DMS79 treated with DMSO at 0.1 percent for 48 hours (cell line): ENCODE data around the gene WDR41.
"Not testable (repeated sequence)": the region's sequence is repeated elsewhere in the genome, so short reads cannot be mapped to it uniquely, and the experiment has no call there.

Experiments used
- DNase-seq: peaks from one replicate; lab custom pipeline; 2025; lab: John Stamatoyannopoulos, UW

The WDR41 gene

DNA sequence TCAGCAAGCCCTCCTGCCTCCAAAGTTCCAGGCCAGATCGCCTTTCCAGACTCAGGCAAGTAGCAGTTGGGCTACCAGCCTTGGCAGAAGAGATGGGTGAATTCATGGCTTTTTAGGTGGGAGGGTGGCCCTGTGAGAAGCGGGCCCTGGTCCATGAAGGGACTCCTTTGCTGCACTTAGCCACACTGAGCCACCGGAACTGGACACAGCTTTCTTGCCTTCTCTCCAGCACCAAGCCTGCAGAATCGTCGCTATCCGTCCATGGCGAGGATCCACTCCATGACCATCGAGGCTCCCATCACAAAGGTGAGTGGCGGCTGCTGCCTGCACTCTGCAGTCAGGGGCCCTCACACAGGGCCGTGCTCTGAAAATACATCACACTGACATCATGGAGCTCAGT, 85.0 kb downstream of the WDR41 start:
- DNase-seq = no peak

DNA sequence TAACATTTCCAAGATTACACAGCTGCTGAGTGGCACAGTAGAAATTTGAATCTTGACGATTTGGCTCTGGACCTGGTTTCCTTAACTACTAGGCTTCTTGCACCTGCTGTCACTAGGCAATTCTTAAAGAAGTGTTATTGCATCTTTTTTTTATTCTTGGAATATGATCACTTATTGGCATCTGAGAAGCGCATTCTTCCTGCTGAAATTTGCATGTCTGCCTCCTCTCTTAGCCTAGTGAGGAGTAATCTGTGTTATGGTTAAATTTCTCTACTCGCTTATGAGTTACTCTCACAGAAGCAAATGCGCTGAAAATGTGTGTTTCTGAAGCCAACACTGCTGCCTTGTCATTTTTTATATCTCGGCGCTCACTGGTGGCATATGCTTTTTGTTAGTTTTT, 89.3 kb downstream of the WDR41 start:
- DNase-seq = no peak

GRCh38 chr5:77400645-77401044, 91.5 kb downstream of the WDR41 start:
- no peak for DNase-seq

GRCh38 chr5:77398896-77399295, 93.2 kb downstream of the WDR41 start:
- DNase-seq = no peak

GRCh38 chr5:77398458-77398857, 93.7 kb downstream of the WDR41 start:
- no peak for DNase-seq

DNA sequence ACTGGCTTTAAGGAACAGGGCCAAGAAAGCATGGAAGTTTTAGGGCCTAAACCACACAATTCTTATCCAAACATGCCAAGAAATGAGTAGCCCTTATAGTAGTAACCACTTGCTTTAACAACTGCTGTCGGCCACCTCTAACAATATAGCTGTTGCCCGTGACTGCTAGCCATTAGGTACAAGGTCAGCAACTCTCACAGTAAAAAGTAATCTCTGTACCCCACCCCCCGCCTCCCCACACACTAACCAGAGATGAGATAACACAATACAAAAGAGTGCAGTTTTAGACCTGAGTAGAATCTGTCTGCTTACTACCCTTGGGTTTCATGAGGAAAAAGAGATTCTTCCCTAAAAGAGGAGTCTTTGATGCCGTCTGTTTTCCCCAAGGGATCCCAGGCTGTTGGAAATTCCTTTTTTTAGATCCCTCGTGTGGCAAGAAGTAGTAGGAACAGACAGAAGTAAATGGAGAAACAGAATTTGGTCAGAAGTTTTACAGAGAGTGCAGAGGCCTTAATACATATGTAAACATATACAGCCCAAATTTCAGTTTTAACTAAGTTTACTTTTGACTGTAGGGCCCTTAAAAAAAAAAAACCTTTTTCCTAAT, 94.3 kb downstream of the WDR41 start:
- DNase-seq = no peak

DNA sequence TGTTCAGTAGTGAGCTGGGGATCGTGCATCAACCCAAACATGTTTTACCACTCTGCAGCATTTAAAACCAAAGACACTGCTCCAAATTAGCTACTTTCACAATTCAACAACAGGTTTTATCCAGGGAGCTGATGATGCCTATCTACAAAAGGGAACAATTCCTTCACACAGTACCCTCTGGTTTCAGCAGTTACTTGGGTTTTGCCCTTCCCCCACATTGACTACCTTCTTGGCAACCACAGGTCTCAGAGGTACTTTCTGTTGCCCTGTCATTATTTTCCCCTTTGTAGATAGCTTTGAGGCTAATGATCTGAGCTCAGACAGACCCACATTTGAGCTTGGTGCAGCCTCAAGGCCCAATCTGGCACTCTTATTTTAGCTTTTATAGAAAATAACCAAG, 96.1 kb downstream of the WDR41 start:
- no peak for DNase-seq

GRCh38 chr5:77394064-77394715, 97.9 kb downstream of the WDR41 start:
- no peak for DNase-seq

GRCh38 chr5:77391240-77391765, 100.8 kb downstream of the WDR41 start:
- no peak for DNase-seq

DNA sequence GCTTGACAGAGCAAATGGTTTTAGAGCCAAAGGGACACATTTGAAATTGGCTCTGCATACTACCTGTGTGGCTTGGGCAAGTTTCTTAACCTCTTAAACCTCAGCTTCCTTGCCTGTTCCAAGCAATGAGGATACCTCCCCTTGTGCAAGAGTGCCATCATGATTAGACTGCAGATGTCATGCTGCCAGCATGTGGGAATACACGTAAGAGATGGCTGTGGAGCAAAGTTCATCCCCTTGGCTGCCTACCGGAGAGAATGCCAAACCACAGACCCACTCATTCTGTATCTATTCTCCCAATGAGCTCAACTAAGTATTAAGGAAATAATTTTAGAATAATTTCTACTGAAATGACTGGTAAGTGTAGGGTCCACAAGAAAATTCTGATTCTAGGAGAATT, 101.3 kb downstream of the WDR41 start:
- no peak for DNase-seq

- DNase-seq = no peak
Measured at GRCh38 chr5:77390221-77390620, 101.9 kb downstream of the WDR41 start.

- DNase-seq = no peak
Measured at GRCh38 chr5:77389746-77390145, 102.4 kb downstream of the WDR41 start.

- not testable (repeated sequence) for DNase-seq
Measured at GRCh38 chr5:77386340-77386739, 105.8 kb downstream of the WDR41 start.

- DNase-seq = not testable (repeated sequence)
Measured at GRCh38 chr5:77383336-77383735, 108.8 kb downstream of the WDR41 start.
